Measurements from ENCODE around the gene DR1.

Gene DR1

GRCh38 chr1:93345633-93346420 is at the start of gene DR1:
DR1 (plus strand) TSS chr1:93345907; CDS start chr1:93346646, 739 bp downstream.
- DNase-seq (ENCODE audit: low read depth in 1 of 2, low spot score in 1 of 2): peak; percentile 85 to 89

GRCh38 chr1:93296555-93297154 is 49.1 kb upstream of the DR1 start:
- DNase-seq (ENCODE audit: low read depth in 1 of 2, low spot score in 1 of 2): no peak

- DNase-seq (ENCODE audit: low read depth in 1 of 2, low spot score in 1 of 2): no peak
These were observed 44.6 kb upstream of the DR1 start for GRCh38 chr1:93301131-93301530.

GRCh38 chr1:93302078-93302477 is 43.6 kb upstream of the DR1 start:
- no peak for DNase-seq (ENCODE audit: low read depth in 1 of 2, low spot score in 1 of 2)

- DNase-seq (ENCODE audit: low read depth in 1 of 2, low spot score in 1 of 2): peak in 1 of 2 donors; percentile 4
These were observed 41.0 kb upstream of the DR1 start for GRCh38 chr1:93304716-93305138.

GRCh38 chr1:93306920-93307319 is 38.8 kb upstream of the DR1 start:
- no peak for DNase-seq (ENCODE audit: low read depth in 1 of 2, low spot score in 1 of 2)

GRCh38 chr1:93313026-93313425 is 32.7 kb upstream of the DR1 start:
- DNase-seq (ENCODE audit: low read depth in 1 of 2, low spot score in 1 of 2): no peak

GRCh38 chr1:93317207-93317606 is 28.5 kb upstream of the DR1 start:
- no peak for DNase-seq (ENCODE audit: low read depth in 1 of 2, low spot score in 1 of 2)

- DNase-seq (ENCODE audit: low read depth in 1 of 2, low spot score in 1 of 2): no peak
These were observed 27.8 kb upstream of the DR1 start for GRCh38 chr1:93317943-93318342.

- DNase-seq (ENCODE audit: low read depth in 1 of 2, low spot score in 1 of 2): no peak
These were observed 24.0 kb upstream of the DR1 start for GRCh38 chr1:93321720-93322119.

- DNase-seq (ENCODE audit: low read depth in 1 of 2, low spot score in 1 of 2): no peak
These were observed 23.4 kb upstream of the DR1 start for GRCh38 chr1:93322349-93322748.

- DNase-seq (ENCODE audit: low read depth in 1 of 2, low spot score in 1 of 2): no peak
These were observed 22.4 kb upstream of the DR1 start for GRCh38 chr1:93323185-93323820.

GRCh38 chr1:93324486-93325464 is 20.9 kb upstream of the DR1 start:
- no peak for DNase-seq (ENCODE audit: low read depth in 1 of 2, low spot score in 1 of 2)

- DNase-seq (ENCODE audit: low read depth in 1 of 2, low spot score in 1 of 2): no peak
These were observed 16.6 kb upstream of the DR1 start for GRCh38 chr1:93328809-93329760.

GRCh38 chr1:93330196-93330595 is 15.5 kb upstream of the DR1 start:
- DNase-seq (ENCODE audit: low read depth in 1 of 2, low spot score in 1 of 2): no peak

GRCh38 chr1:93330617-93331016 is 15.1 kb upstream of the DR1 start:
- no peak for DNase-seq (ENCODE audit: low read depth in 1 of 2, low spot score in 1 of 2)

- DNase-seq (ENCODE audit: low read depth in 1 of 2, low spot score in 1 of 2): no peak
These were observed 14.3 kb upstream of the DR1 start for GRCh38 chr1:93331412-93331811.

GRCh38 chr1:93332368-93332767 is 13.3 kb upstream of the DR1 start:
- DNase-seq (ENCODE audit: low read depth in 1 of 2, low spot score in 1 of 2): no peak

- DNase-seq (ENCODE audit: low read depth in 1 of 2, low spot score in 1 of 2): no peak
These were observed 7.1 kb upstream of the DR1 start for GRCh38 chr1:93338387-93339146.
